ENCODE results near the gene TMC1.
"Not testable (repeated sequence)": the region's sequence is repeated elsewhere in the genome, so short reads cannot be mapped to it uniquely, and the experiment has no call there.

TMC1 gene

GRCh38 chr9:72540348-72540873, 19.0 kb downstream of the TMC1 start:
- no peak overlapping the region for H3K4me3 ChIP-seq (ENCODE audit: low read depth, low read length, poor library complexity, severe bottlenecking)
- no peak for TF ChIP-seq CTCF (IDR thresholded peaks at IDR 0.05; ENCODE audit: low read length)
- no peak overlapping the region for H3K9ac ChIP-seq (ENCODE audit: low read length)

GRCh38 chr9:72542537-72542833, 21.1 kb downstream of the TMC1 start:
- not testable (repeated sequence) for H3K9ac ChIP-seq (ENCODE audit: low read length); H3K4me3 ChIP-seq (ENCODE audit: low read depth, low read length, poor library complexity, severe bottlenecking); H3K4me1 ChIP-seq (ENCODE audit: insufficient read depth, low read length, severe bottlenecking); H3F3A ChIP-seq (ENCODE audit: insufficient read depth, low read length); H3K27ac ChIP-seq (ENCODE audit: low read depth, low read length, poor library complexity, severe bottlenecking); H3K9me2 ChIP-seq (ENCODE audit: low read depth, low read length); H3K36me3 ChIP-seq (ENCODE audit: insufficient read depth, low read length); H2AFZ ChIP-seq (ENCODE audit: low read length); H3K27me3 ChIP-seq (ENCODE audit: insufficient read depth, low read length); H3K9me3 ChIP-seq (ENCODE audit: low read length); H4K20me1 ChIP-seq (ENCODE audit: insufficient read depth, low read length); H3K79me2 ChIP-seq (ENCODE audit: insufficient read depth, low read length); H3K4me2 ChIP-seq (ENCODE audit: low read length)

More at GRCh38 chr9:72540348-72540873, 19.0 kb downstream of the TMC1 start:
- Histone ChIP-seq H3K4me1 (ENCODE audit: insufficient read depth, low read length, severe bottlenecking) (no peaks in the 10 kb centered on the region), H3K9me3 (ENCODE audit: low read length) (no peaks in the 10 kb centered on the region), H3K9me2 (ENCODE audit: low read depth, low read length) (no peaks in the 10 kb centered on the region), H3K4me2 (ENCODE audit: low read length) (no peak overlapping the region), H3K36me3 (ENCODE audit: insufficient read depth, low read length) (no peaks in the 10 kb centered on the region), H3K79me2 (ENCODE audit: insufficient read depth, low read length) (no peaks in the 10 kb centered on the region), H3K27me3 (ENCODE audit: insufficient read depth, low read length) (no peaks in the 10 kb centered on the region), H2AFZ (ENCODE audit: low read length) (no peak overlapping the region), H3K27ac (ENCODE audit: low read depth, low read length, poor library complexity, severe bottlenecking) (no peak overlapping the region), H4K20me1 (ENCODE audit: insufficient read depth, low read length) (no peaks in the 10 kb centered on the region), H3F3A (ENCODE audit: insufficient read depth, low read length) (no peaks in the 10 kb centered on the region)

- TF ChIP-seq EZH2 (IDR thresholded peaks at IDR 0.05; ENCODE audit: borderline replicate concordance, low read length) (no peak), CTCF (IDR thresholded peaks at IDR 0.05; ENCODE audit: low read length) (no peak)
- H4K20me1 ChIP-seq (ENCODE audit: insufficient read depth, low read length), result no peaks in the 10 kb centered on the region
- H3K4me2 ChIP-seq (ENCODE audit: low read length), result no peak overlapping the region
- no peaks in the 10 kb centered on the region for H3K36me3 ChIP-seq (ENCODE audit: insufficient read depth, low read length)
- no peaks in the 10 kb centered on the region for H3K9me2 ChIP-seq (ENCODE audit: low read depth, low read length)
- H3K79me2 ChIP-seq (ENCODE audit: insufficient read depth, low read length), result no peaks in the 10 kb centered on the region
- H3K27me3 ChIP-seq (ENCODE audit: insufficient read depth, low read length), result no peaks in the 10 kb centered on the region
- no peak overlapping the region for H3K4me3 ChIP-seq (ENCODE audit: low read depth, low read length, poor library complexity, severe bottlenecking)
- no peaks in the 10 kb centered on the region for H3F3A ChIP-seq (ENCODE audit: insufficient read depth, low read length)
- no peaks in the 10 kb centered on the region for H3K9me3 ChIP-seq (ENCODE audit: low read length)
- H3K4me1 ChIP-seq (ENCODE audit: insufficient read depth, low read length, severe bottlenecking), result no peaks in the 10 kb centered on the region
- no peak overlapping the region for H3K27ac ChIP-seq (ENCODE audit: low read depth, low read length, poor library complexity, severe bottlenecking)
- no peak overlapping the region for H2AFZ ChIP-seq (ENCODE audit: low read length)
- H3K9ac ChIP-seq (ENCODE audit: low read length), result no peak overlapping the region
Observed at GRCh38 chr9:72542917-72543316, 21.5 kb downstream of the TMC1 start.

GRCh38 chr9:72551306-72551705, 29.9 kb downstream of the TMC1 start:
- H3K4me2 ChIP-seq (ENCODE audit: low read length), result no peak overlapping the region
- H3K9me2 ChIP-seq (ENCODE audit: low read depth, low read length), result no peaks in the 10 kb centered on the region
- TF ChIP-seq EZH2 (IDR thresholded peaks at IDR 0.05; ENCODE audit: borderline replicate concordance, low read length) (no peak), CTCF (IDR thresholded peaks at IDR 0.05; ENCODE audit: low read length) (no peak)
- no peaks in the 10 kb centered on the region for H4K20me1 ChIP-seq (ENCODE audit: insufficient read depth, low read length)
- no peak overlapping the region for H2AFZ ChIP-seq (ENCODE audit: low read length)
- H3F3A ChIP-seq (ENCODE audit: insufficient read depth, low read length), result no peaks in the 10 kb centered on the region
- H3K9me3 ChIP-seq (ENCODE audit: low read length), result no peaks in the 10 kb centered on the region
- H3K27me3 ChIP-seq (ENCODE audit: insufficient read depth, low read length), result no peaks in the 10 kb centered on the region
- H3K9ac ChIP-seq (ENCODE audit: low read length), result no peak overlapping the region
- H3K4me3 ChIP-seq (ENCODE audit: low read depth, low read length, poor library complexity, severe bottlenecking), result no peak overlapping the region
- no peak overlapping the region for H3K27ac ChIP-seq (ENCODE audit: low read depth, low read length, poor library complexity, severe bottlenecking)
- no peaks in the 10 kb centered on the region for H3K79me2 ChIP-seq (ENCODE audit: insufficient read depth, low read length)
- no peaks in the 10 kb centered on the region for H3K36me3 ChIP-seq (ENCODE audit: insufficient read depth, low read length)
- H3K4me1 ChIP-seq (ENCODE audit: insufficient read depth, low read length, severe bottlenecking), result no peaks in the 10 kb centered on the region

All from OCI-LY1 (cell line).